GM21717 (cell line): ENCODE measurements around the gene THEMIS.
A peak's percentile ranks its signal among the peaks of the same experiment; 100 is the strongest.
"Not testable (repeated sequence)": the region's sequence is repeated elsewhere in the genome, so short reads cannot be mapped to it uniquely, and the experiment has no call there.

Experiments
- ATAC-seq: cut with Tn5 transposase; IDR thresholded peaks from one replicate; pipeline ENCODE4 v1.9.1; 2021; ENCODE audit warnings: mild to moderate bottlenecking, moderate library complexity; ENCODE audit not compliant: unreplicated experiment

Gene THEMIS

DNA sequence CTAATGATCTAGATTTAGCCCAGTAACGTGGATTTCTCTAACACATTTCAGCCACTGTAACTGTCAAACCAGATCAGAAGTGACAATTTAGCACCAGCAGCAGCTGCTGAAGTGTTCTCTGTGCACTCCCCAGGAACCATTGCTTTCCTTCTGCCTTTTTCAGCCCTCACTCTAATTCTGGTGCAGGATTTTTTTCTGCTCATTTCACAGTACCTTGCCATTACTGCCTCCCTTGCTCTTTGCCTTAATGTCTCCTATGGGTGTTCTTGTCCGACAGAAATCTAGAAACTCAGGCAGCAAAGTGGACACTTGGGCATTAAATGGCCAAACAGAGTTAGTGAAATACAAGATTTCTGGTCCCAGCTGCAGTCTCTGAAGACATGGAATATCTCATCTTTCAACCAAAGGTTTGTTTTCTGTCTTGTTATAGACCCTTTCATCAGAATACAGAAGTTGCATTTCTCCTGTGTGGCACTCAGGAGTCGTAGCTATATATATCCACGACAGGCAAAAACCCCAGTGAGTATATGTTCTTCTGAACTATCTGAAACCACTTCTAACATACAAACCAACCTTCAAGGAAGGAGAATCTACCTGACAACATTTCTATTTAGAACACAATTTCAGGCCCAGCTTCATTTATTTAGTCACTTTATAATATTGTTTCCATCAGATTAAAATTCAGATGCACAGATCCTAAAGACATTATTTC lies 92.9 kb downstream of the THEMIS start:
- no peak for ATAC-seq

GRCh38 chr6:127796713-127797112 lies 104.1 kb downstream of the THEMIS start:
- ATAC-seq = no peak

GRCh38 chr6:127794405-127794804 lies 106.5 kb downstream of the THEMIS start:
- ATAC-seq = no peak

- no peak for ATAC-seq
These were observed 107.5 kb downstream of the THEMIS start for GRCh38 chr6:127793396-127793795.

- ATAC-seq = no peak
These were observed 108.2 kb downstream of the THEMIS start for GRCh38 chr6:127792616-127793015.

GRCh38 chr6:127791779-127792528 lies 108.9 kb downstream of the THEMIS start:
- ATAC-seq = no peak

- no peak for ATAC-seq
These were observed 110.3 kb downstream of the THEMIS start for GRCh38 chr6:127790571-127790970.

DNA sequence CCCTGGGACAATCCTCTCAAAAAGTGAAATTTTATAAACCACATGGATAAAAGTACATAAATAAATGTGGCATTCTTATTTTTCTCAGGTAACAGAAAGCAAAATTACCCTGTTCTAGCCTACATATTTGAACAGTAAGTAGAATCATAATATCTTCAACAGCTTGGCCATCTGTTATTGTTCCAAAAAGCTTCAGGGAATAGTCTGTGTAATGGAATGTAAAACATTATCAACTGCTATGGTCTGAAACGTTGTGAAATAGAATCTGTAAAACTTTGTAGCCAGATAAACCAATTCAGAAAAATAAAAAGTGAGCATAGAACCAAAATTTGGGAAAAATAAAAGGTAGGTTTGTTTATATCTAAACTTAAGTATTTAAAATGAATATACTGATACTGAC lies 114.7 kb downstream of the THEMIS start:
- ATAC-seq = no peak

DNA sequence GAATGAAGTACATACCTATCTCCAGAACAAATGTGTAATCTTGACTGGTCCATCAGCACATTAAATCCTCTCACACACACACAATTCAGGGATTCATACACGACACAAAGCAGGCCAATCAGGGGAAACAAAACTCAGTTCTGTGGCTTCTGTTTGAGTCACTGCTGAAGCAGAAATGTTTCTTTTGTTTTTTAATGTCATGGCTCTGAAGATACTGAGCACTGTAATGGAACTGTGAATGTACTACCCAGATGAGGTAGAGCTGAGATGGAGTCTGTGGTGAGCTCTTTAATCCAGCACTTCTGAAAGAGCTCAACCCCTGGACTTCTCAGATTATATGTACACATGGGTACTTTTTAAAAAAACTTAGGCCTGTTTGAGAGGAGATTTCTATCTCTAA lies 116.4 kb downstream of the THEMIS start:
- no peak for ATAC-seq

- ATAC-seq = not testable (repeated sequence)
These were observed 119.1 kb downstream of the THEMIS start for GRCh38 chr6:127781636-127782272.

DNA sequence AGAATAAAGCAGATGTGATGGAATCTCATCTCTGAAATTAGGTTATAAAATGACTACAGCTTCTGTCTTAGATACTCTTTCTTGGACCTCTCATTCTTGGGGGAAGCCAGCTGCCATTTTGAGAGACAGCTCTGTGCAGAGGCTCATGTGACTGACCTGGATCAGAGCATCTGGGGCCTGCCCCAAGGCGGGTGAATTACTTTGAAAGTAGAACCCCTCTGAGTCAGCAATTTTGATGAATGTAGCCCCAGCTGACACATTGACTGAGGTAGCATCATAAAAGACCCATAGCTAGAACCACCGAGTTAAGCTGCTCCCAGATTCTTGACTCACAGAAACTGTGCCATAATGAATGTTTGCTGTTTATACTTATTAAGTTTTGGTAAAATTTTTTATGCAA lies 124.5 kb downstream of the THEMIS start:
- ATAC-seq = no peak

DNA sequence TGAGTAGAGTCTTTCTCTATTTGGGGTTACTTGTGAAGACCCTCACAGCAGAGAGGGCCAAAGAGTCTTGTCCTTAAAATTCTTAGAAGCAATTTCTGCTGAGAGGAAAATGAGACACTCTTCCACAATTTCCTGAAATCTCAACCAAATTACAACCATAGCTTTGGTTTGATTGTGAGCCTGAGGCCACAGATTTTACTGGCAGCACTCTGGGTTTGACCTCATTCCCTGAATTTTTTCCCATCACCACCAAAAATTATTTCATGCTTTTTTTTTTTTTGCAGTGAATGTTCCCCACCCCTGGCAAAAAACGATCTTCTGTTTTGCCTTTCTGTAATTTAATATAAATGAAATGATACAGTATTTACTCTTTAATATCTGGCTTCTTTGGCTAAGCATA lies 125.5 kb downstream of the THEMIS start:
- ATAC-seq = no peak

GRCh38 chr6:127768745-127769144 lies 132.1 kb downstream of the THEMIS start:
- ATAC-seq = no peak

DNA sequence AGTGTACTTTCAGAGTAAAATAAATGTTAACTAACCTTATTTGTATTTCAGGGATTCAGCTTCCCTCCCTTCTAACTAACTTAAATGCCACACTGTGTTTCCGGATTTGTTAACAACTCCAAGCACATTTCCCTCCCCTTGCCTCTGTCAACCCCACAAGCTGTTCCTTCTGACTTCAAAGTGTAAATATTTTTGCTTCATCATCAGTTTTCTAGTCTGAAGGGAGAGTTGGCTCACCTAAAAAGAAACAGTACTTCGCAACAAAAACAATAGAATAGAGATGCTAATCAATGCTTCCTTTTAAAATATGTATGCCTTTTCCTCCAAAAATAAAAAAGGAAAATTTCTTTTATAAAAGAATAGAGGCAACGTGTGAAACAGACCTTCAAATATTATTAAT lies 132.6 kb downstream of the THEMIS start:
- ATAC-seq = no peak

GRCh38 chr6:127765949-127766348 lies 134.9 kb downstream of the THEMIS start:
- no peak for ATAC-seq

- no peak for ATAC-seq
These were observed 138.6 kb downstream of the THEMIS start for GRCh38 chr6:127762284-127762683.

GRCh38 chr6:127761084-127761483 lies 139.8 kb downstream of the THEMIS start:
- no peak for ATAC-seq

GRCh38 chr6:127749095-127749494 lies 151.8 kb downstream of the THEMIS start:
- no peak for ATAC-seq

DNA sequence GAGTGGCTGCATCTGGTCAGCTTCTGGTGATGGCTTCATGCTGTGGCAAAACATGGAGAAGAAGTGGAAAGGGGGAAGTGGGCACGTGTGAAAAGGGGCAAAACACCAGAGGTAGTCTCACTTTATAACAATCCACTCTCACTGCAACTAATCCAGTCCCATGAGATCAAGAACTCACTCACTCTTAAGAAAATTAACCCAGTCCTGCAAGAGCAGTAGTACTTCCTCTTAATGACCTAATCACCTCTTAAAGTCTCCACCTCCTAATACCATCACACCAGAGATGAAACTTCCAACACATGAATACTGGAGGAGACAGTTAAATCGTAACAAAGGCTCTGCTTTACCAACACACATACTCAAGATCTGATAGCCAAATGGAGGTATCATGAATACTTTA lies 152.6 kb downstream of the THEMIS start:
- ATAC-seq = no peak

DNA sequence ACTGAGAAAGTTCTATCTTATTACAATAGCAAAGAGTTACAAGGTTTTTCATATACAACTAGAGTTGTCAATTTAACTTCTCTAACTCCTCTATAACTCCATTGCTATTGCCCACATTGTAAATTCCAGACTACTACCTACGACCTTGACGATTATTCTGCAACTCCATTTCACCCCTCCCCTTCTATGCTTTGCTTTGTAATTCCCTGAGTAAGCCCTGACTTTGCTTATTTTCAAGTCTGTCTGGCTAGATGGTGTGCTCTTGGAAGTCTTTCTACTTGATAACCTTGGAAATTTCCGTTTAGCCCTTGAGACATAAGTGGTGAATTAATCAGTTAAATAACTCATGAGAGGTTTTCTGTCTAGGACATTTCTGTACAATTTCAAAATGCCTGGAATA lies 162.4 kb downstream of the THEMIS start:
- no peak for ATAC-seq

GRCh38 chr6:127737768-127738167 lies 163.1 kb downstream of the THEMIS start:
- no peak for ATAC-seq

DNA sequence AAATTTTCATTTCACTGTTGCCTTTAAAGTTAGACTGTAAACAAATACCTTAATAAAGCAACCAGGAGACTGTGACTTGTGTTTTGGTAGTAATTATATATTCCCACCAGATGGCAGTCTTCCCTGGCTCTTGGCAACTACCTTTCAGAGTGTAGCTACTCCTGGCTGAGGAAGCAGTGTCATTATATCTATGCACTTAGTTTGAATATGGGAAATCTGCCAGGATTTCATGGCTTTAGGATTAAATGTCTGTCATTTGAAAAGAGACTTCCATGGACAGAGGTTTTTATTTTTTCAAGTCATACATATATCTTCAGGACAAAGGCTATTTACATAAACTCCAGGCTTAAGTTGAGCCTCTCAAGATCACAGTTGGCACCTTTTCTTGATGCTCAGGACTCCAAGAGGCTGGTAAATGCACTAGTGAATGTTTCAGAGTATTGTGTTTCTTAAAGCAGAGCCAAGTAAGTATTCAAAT lies 163.8 kb downstream of the THEMIS start:
- peak; percentile 88 for ATAC-seq
